Spleen (tissue), 7 donors: ENCODE measurements around the gene PRKACA.

ENCODE experiments used
- POLR2A ChIP-seq, 3 donors: fragments of 450-650 bp; IDR thresholded peaks; one replicate each; pipeline ENCODE4 v1.5.1; 2017; ENCODE audit warnings: antibody characterized with exemption in 3 of 3, mild to moderate bottlenecking in 1 of 3
- POLR2AphosphoS5 ChIP-seq, 3 donors: sonication (generic); formaldehyde crosslinking; IDR thresholded peaks; one replicate each; pipeline ENCODE4 v1.5.1; 2017; ENCODE audit warnings: antibody characterized with exemption in 3 of 3
- TF ChIP-seq, protein P1 (sequence below), 11 experiments: fragments of 200-600 bp in 7 of 11; fragments of 450-650 bp in 4 of 11; sonication (generic) in 4 of 11; IDR thresholded peaks in 8 of 11; conservative IDR thresholded peaks in 3 of 11; 1 replicate in 7 of 11; 2 replicates in 4 of 11; pipeline versions ENCODE4 v1.4.0 to v1.8.0; 2016 to 2021; ENCODE audit warnings: antibody characterized with exemption in 11 of 11, inconsistent platforms in 4 of 11, mild to moderate bottlenecking in 1 of 11
- donor health status: DM: no; HTN: no; CAD: no; lungs with moderate emphysema.
- donor health status: DM: no; HTN: no; CAD: no.
- donor health status: DM: no; HTN: no; CAD: no.

DNA sequence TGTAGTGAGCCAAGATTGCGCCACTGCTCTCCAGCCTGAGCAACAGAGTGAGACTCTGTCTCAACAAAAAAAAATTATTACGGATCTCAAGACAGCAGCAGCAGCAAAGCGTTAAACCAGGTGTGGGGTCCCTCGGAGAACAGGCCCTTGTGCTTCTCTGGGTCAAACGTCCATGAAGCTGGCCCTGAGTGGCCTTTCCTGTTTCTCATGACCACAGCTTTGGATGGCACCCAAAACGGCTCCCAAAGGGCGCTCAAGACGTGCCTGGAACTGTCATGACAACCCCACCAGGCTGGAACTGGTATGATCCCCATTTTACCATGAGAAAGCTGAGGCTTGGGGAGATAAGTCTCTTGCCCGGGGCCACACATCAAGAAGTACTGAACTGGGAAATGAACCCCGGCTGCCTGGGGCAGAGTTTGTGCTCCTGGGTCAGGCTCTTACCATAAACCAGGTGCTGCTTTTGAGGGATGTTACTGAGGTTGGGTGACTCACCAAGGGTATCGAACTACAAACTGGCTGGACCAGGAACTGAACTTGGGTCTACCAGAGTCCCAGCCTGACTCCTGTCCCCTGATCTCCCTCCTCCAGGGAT is 15.4 kb downstream of the PRKACA start:
- TF ChIP-seq POLR2A (IDR thresholded peaks at IDR 0.05) (no peak), POLR2AphosphoS5 (IDR thresholded peaks at IDR 0.05) (no peak)
- TF ChIP-seq, protein P1, sequence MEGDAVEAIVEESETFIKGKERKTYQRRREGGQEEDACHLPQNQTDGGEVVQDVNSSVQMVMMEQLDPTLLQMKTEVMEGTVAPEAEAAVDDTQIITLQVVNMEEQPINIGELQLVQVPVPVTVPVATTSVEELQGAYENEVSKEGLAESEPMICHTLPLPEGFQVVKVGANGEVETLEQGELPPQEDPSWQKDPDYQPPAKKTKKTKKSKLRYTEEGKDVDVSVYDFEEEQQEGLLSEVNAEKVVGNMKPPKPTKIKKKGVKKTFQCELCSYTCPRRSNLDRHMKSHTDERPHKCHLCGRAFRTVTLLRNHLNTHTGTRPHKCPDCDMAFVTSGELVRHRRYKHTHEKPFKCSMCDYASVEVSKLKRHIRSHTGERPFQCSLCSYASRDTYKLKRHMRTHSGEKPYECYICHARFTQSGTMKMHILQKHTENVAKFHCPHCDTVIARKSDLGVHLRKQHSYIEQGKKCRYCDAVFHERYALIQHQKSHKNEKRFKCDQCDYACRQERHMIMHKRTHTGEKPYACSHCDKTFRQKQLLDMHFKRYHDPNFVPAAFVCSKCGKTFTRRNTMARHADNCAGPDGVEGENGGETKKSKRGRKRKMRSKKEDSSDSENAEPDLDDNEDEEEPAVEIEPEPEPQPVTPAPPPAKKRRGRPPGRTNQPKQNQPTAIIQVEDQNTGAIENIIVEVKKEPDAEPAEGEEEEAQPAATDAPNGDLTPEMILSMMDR (IDR thresholded peaks at IDR 0.05 in 8 of 11, conservative IDR thresholded peaks at IDR 0.05 in 3 of 11), result no peak
